HepG2 (cell line): ENCODE results near the gene PRSS8. TPM values are rescaled to one million over a fixed set of nuclear protein-coding genes. Genes with fewer than 3 reads are reported as not detected.

Experiments used
- DBP ChIP-seq: sonication (generic); formaldehyde crosslinking; IDR thresholded peaks from 2 replicates; pipeline ENCODE4 v1.4.0; 2020; ENCODE audit warnings: missing genetic modification reagents; ENCODE audit errors: not compliant biosample characterization
- MEIS1 ChIP-seq: sonication (generic); formaldehyde crosslinking; IDR thresholded peaks from 2 replicates; pipeline ENCODE4 v1.9.0; 2021; ENCODE audit warnings: mild to moderate bottlenecking, missing genetic modification reagents, moderate library complexity, borderline replicate concordance
- MIXL1 ChIP-seq: IDR thresholded peaks from 2 replicates; pipeline ENCODE4 v1.6.1; 2016
- RCOR2 ChIP-seq: IDR thresholded peaks from 2 replicates; pipeline ENCODE4 v1.6.1; 2016; ENCODE audit warnings: missing biosample characterization, missing genetic modification reagents
- SP1 ChIP-seq, 2 experiments: fragments of 450-650 bp in 1 of 2; sonication (generic) in 1 of 2; formaldehyde crosslinking in 1 of 2; IDR thresholded peaks; 2 replicates each; pipeline versions ENCODE4 v1.4.0 to v1.6.1; 2016 to 2020; ENCODE audit warnings: missing genetic modification reagents in 1 of 2
- TBX2 ChIP-seq: sonication (generic); formaldehyde crosslinking; IDR thresholded peaks from 2 replicates; pipeline ENCODE4 v1.5.0; 2020; ENCODE audit warnings: missing genetic modification reagents, mild to moderate bottlenecking, borderline replicate concordance
- TRIM24 ChIP-seq: sonication (generic); formaldehyde crosslinking; IDR thresholded peaks from 2 replicates; pipeline ENCODE4 v1.8.0; 2022; ENCODE audit warnings: mild to moderate bottlenecking, missing genetic modification reagents
- ZBTB14 ChIP-seq: sonication (generic); formaldehyde crosslinking; IDR thresholded peaks from 2 replicates; pipeline ENCODE4 v1.4.0; 2020; ENCODE audit warnings: missing genetic modification reagents
- ZHX1 ChIP-seq: sonication (generic); formaldehyde crosslinking; IDR thresholded peaks from 2 replicates; pipeline ENCODE4 v1.8.1; 2022; ENCODE audit warnings: low read depth, mild to moderate bottlenecking, missing genetic modification reagents
- ZNF562 ChIP-seq: sonication (generic); formaldehyde crosslinking; IDR thresholded peaks from 2 replicates; pipeline ENCODE4 v1.8.0; 2022; ENCODE audit warnings: missing genetic modification reagents, borderline replicate concordance
- ZNF563 ChIP-seq: sonication (generic); formaldehyde crosslinking; IDR thresholded peaks from 2 replicates; pipeline ENCODE4 v1.8.0; 2022; ENCODE audit warnings: mild to moderate bottlenecking, moderate library complexity, missing genetic modification reagents
- ZNF710 ChIP-seq: sonication (generic); formaldehyde crosslinking; IDR thresholded peaks from 2 replicates; pipeline ENCODE4 v1.5.0; 2020; ENCODE audit warnings: mild to moderate bottlenecking, missing genetic modification reagents, borderline replicate concordance
- ZNF776 ChIP-seq: sonication (generic); formaldehyde crosslinking; IDR thresholded peaks from 2 replicates; pipeline ENCODE4 v1.4.0; 2020; ENCODE audit warnings: mild to moderate bottlenecking, missing genetic modification reagents
- polyA plus RNA-seq, 8 experiments: library from polyadenylated mRNA; depleted of rRNA in 3 of 8; stranded (reverse) in 7 of 8; unstranded in 1 of 8; fragments of >200 nt; fragmentation: Illumina TruSeq in 4 of 8; extraction: Trizol in 4 of 8; gene quantifications; 2 replicates each; pipeline versions ENCODE4 v1.2.1 to v1.2.3, GENCODE V29; 2011 to 2016; ENCODE audit warnings: low read depth in 4 of 8, missing spikeins in 1 of 8, mixed read lengths in 1 of 8; ENCODE audit not compliant: insufficient read depth in 1 of 8
- total RNA-seq, 5 experiments: library from RNA; depleted of rRNA; stranded (reverse); fragments of >200 nt; fragmentation: Illumina TruSeq; extraction: Trizol; gene quantifications; 2 replicates each; pipeline ENCODE4 v1.2.3, GENCODE V29; 2016; ENCODE audit warnings: low read depth in 1 of 5
- TF ChIP-seq, protein P1 (sequence below): sonication (generic); formaldehyde crosslinking; IDR thresholded peaks from 2 replicates; pipeline ENCODE4 v1.4.0; 2020; ENCODE audit warnings: missing genetic modification reagents, borderline replicate concordance
- TF ChIP-seq, protein P2 (sequence below): sonication (generic); formaldehyde crosslinking; IDR thresholded peaks from 2 replicates; pipeline ENCODE4 v1.4.0; 2020; ENCODE audit warnings: missing genetic modification reagents

PRSS8 gene
- total and polyA plus RNA-seq, 2 of the 13 experiments (the other 11 are each of a cell fraction or from before 2014, with no cell fraction given): 2.6 to 7.2 TPM

- TF ChIP-seq TRIM24 (CRISPR knock-in tag) (no peak), SP1 (IDR thresholded peaks at IDR 0.05) (no peak), SP1 (CRISPR knock-in tag; IDR thresholded peaks at IDR 0.05) (peak; percentile 71; the same call in 1 of the 2 replicates), RCOR2 (CRISPR knock-in tag) (0 out of 2 replicates have a peak, but pooled peaks have one; percentile 49), ZHX1 (no peak; the same call in 1 of the 2 replicates), MEIS1 (CRISPR knock-in tag) (no peak), ZNF562 (no peak), ZBTB14 (CRISPR knock-in tag) (peak; percentile 79), DBP (CRISPR knock-in tag) (peak; percentile 18), ZNF710 (peak; percentile 68; the same call in 1 of the 2 replicates), ZNF563 (CRISPR knock-in tag) (peak; percentile 34; the same call in 1 of the 2 replicates), ZNF776 (CRISPR knock-in tag) (peak; percentile 66; the same call in 1 of the 2 replicates), MIXL1 (CRISPR knock-in tag) (peak; percentile 70), TBX2 (CRISPR knock-in tag) (peak; percentile 95)
- TF ChIP-seq, protein P1, sequence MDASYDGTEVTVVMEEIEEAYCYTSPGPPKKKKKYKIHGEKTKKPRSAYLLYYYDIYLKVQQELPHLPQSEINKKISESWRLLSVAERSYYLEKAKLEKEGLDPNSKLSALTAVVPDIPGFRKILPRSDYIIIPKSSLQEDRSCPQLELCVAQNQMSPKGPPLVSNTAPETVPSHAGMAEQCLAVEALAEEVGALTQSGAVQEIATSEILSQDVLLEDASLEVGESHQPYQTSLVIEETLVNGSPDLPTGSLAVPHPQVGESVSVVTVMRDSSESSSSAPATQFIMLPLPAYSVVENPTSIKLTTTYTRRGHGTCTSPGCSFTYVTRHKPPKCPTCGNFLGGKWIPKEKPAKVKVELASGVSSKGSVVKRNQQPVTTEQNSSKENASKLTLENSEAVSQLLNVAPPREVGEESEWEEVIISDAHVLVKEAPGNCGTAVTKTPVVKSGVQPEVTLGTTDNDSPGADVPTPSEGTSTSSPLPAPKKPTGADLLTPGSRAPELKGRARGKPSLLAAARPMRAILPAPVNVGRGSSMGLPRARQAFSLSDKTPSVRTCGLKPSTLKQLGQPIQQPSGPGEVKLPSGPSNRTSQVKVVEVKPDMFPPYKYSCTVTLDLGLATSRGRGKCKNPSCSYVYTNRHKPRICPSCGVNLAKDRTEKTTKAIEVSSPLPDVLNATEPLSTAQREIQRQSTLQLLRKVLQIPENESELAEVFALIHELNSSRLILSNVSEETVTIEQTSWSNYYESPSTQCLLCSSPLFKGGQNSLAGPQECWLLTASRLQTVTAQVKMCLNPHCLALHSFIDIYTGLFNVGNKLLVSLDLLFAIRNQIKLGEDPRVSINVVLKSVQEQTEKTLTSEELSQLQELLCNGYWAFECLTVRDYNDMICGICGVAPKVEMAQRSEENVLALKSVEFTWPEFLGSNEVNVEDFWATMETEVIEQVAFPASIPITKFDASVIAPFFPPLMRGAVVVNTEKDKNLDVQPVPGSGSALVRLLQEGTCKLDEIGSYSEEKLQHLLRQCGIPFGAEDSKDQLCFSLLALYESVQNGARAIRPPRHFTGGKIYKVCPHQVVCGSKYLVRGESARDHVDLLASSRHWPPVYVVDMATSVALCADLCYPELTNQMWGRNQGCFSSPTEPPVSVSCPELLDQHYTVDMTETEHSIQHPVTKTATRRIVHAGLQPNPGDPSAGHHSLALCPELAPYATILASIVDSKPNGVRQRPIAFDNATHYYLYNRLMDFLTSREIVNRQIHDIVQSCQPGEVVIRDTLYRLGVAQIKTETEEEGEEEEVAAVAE (CRISPR knock-in tag): peak; percentile 79; the same call in 1 of the 2 replicates
- TF ChIP-seq, protein P2, sequence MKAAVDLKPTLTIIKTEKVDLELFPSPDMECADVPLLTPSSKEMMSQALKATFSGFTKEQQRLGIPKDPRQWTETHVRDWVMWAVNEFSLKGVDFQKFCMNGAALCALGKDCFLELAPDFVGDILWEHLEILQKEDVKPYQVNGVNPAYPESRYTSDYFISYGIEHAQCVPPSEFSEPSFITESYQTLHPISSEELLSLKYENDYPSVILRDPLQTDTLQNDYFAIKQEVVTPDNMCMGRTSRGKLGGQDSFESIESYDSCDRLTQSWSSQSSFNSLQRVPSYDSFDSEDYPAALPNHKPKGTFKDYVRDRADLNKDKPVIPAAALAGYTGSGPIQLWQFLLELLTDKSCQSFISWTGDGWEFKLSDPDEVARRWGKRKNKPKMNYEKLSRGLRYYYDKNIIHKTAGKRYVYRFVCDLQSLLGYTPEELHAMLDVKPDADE (CRISPR knock-in tag): no peak; the same call in 1 of the 2 replicates
Measured at GRCh38 chr16:31094424-31095120, 41.0 kb downstream of the PRSS8 start, which contains the start of gene VKORC1 (continued).
